NCI-H524 treated with DMSO at 0.1 percent for 48 hours (cell line): ENCODE results near the gene FUNDC2.

Experiments used
- DNase-seq: peaks from one replicate; lab custom pipeline; 2025; lab: John Stamatoyannopoulos, UW

FUNDC2 gene

DNA sequence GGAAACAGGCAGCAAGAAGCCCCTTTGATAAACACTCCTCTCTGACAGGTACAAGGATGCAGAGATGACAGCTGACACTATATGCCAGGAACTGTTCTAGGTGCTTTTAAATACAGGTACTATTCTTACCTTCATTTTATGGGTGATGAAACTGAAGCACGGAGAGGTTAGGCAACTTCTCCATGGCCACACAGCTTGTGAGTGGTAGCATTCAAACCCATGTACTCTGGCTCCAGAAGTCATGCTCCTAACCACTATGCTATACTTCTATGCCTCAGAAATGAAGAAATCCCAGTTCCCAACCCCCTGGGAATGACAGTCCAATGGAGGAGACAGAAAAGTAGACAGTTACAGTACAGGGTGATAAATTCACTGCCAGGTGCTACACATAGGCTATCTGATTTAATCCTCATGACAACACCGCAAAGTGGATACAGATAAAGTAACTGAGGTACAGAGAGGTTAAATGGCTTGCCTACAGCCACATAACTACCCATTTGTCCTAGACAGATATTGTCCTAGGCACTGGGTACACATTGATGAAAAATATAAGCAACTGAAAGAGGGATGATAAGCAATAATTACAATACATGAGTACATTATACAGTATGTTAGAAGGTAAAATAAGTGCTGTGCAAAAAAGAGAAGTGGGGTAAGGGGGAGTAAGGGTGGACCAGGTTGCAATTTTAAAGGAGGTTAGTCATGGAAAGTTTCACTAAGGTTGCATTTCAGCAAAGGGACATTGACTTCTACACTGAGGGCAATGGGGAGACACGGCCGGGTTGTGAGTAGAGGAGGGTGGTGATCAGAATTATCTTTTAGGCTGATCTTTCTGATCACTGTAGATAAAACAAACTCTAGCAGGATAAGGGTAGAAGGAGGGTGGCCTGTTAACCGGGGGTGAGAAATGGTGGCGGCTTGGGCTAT, 2.5 kb upstream of the FUNDC2 start:
- no peak for DNase-seq

DNA sequence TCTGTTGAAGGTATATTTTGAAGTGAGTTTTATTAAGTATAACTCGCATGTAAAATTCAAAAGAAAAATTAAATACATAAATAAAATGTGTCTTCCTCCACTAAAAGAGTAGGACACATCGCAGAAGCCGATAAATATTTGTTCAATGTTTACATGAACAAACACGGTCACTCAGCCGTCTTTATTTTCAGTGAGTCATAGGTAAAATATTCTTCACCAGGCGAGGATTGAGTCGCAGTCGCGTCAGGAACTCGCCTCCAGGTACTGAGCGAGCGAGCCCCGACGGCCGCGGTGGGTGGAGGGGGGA, 271 bp upstream of the FUNDC2 start:
- DNase-seq = no peak

- no peak for DNase-seq
Measured at GRCh38 chrX:155027509-155028066, 944 bp downstream of the FUNDC2 start.

- DNase-seq = no peak
Measured at GRCh38 chrX:155028129-155028528, 1.5 kb downstream of the FUNDC2 start.

DNA sequence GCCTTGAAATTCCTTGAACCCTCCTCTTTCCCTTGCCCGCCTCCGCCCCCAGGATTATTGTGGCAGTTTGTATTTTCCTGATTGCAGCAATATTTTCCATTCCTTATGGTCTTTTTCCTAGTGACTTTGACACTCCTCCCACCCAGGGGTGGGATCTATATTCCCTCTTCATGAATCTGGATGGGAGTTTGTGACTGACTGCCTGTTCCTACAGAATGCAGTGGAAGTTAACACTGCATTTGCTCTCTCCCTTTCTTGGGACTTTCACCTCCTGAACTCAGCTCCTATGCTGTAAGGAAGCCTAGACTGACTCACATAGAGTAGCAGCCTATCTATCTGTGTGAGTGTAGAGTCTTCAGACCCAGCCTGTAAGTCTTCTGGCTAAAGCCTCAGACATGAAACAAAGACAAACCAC, 2.2 kb downstream of the FUNDC2 start:
- no peak for DNase-seq

DNA sequence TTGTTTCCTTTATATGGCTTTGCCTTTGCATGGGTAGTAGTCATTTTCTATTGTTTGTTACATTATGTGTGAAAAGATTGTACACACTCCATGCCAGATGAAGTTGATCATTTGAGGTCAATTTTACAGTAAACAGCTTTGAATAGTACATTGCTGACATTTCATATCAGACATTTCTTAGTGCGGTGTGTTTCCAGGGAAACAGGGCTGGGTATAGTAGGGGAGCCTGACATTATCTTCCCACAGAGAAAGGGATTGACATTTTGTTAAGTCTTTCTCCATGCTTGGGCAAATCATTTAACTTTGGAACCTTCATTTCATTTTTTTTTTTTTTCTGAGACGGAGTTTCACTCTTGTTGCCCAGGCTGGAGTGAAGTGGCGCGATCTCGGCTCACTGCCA, 5.0 kb downstream of the FUNDC2 start:
- DNase-seq = no peak

- no peak for DNase-seq
Measured at GRCh38 chrX:155035688-155036087, 9.0 kb downstream of the FUNDC2 start.

DNA sequence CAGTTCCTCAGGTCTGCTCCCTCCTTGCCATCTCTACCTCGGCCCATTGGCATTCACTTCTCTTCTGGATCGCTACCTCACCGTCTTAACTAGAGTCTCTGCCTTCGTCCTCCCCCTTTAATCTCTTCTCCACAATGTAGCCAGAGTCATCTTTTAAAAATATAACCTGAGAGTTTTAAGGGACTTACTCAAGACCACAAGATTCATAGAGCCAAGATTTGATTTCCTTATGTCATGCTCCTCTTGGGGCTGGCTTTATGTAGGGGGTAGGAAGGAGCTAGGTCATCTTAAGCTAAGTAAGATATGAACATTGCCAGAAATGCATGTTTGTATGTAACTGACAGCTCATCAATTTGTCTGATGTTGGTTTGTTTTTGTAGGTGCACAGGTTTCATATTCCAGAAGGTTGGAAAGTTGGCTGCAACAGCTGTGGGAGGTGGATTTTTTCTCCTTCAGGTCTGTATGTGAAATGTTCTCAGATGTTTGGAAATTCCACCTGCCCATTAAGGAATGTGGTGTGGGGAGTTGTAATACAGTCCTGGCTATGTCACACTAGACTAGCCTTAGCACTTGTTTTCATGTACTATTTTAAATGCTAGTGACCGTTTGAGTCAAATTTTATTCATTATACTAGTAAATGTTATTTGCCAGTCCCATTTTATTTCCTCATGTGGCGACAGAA, 19.6 kb downstream of the FUNDC2 start:
- DNase-seq = no peak

DNA sequence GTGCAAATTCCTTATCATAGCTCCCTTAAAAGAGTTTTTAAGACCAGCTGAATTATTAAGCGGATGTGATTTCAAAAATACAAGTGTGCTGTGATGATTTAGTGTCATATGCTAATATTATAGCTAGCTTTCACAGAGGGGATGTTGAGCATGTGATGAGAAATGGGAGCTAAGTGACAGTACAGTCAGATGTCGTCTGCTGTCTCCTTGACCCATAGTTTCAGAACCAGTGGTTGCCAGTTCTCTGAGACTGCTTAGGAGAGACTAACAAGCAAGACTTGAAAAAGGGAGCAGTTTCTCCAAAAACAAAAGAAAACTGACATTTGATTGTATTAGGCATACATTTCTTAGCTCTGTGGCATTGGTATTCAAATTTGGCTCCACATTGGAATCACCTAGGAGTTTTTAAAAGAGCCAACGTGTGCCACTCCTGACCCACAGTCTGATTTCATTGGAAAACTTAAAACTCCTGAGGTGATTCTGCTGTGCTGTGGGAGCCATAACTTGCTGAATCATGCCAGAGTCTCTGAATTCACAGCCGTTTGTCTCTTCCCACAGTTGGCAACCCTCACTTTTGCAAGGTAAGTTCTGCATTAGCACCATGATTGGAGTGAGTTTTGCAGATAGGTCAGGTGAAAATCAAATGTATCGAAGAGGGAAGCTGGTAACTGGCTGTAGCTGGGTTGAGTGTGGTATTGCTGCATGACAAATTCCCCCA, 20.3 kb downstream of the FUNDC2 start:
- no peak for DNase-seq

DNA sequence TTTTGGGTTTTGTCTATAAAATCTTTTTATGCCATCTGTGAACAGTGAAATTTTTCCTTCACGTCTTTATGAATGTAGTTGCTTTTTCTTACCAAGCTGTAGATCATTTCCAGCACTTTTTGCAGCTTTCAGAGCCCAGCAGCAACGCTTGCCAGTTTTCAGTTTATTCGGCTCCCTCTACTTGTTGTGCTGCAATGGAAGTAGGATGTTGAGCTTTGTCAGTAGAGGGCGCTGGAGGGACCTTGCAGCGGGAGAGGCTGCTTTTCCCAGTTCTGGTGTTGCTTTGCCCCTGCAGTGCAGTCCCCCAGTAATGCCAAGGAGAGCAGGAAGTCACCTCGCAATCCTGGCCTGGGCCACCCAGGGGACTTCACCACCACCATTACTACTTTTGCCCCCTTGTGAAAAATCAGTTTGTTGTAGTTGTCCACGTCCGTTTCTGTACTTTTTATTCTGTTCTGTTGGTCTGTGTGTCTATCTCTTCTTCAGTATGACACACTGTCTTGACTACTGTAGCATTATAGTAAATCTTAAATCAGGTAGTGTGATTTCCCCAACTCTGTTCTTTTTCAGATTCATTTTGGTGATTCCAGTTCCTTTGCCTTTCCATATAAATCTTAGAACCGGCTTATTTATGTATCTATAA, 22.5 kb downstream of the FUNDC2 start:
- no peak for DNase-seq

- DNase-seq = no peak
Measured at GRCh38 chrX:155052738-155053498, 26.3 kb downstream of the FUNDC2 start.

DNA sequence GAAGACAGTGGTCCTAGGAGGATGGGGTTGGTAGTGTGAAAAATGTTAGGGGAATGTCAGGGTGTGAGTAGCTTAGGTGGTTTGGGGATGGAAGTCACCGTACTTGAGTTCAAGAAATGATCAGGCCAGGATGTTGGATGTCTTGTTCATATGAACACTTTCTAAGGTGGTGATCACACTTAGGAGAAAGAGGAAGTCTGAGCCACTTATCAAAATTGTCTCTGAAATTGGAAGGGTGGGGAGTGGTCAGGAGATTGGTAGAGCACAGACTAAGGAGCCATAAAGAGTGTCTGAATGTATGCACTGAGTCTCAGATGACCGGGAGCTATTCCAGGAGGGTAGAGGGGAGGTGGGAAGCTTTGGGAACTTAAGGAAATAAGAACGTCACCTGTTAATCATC, 27.0 kb downstream of the FUNDC2 start:
- DNase-seq = no peak

DNA sequence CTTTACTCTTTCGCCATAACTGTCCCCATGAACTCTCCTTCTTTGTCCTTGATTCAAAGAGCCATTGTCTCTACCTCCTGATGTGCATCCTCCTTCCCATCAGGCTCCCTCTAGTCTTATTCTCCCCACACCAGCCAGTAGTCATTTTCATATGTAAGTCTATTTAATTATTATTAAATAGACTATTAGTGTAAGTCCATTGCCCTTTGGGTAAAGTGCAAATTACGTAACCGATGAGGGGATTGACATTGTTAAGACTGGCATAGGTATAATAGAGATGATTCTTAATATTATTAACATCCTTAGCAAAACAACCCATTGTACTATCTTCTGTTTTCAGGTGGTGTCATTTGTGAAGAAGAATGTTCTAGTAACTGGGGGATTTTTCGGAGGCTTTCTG, 27.6 kb downstream of the FUNDC2 start:
- no peak for DNase-seq

GRCh38 chrX:155055494-155055893, 28.9 kb downstream of the FUNDC2 start:
- no peak for DNase-seq

GRCh38 chrX:155056471-155056870, 29.8 kb downstream of the FUNDC2 start:
- DNase-seq = no peak

DNA sequence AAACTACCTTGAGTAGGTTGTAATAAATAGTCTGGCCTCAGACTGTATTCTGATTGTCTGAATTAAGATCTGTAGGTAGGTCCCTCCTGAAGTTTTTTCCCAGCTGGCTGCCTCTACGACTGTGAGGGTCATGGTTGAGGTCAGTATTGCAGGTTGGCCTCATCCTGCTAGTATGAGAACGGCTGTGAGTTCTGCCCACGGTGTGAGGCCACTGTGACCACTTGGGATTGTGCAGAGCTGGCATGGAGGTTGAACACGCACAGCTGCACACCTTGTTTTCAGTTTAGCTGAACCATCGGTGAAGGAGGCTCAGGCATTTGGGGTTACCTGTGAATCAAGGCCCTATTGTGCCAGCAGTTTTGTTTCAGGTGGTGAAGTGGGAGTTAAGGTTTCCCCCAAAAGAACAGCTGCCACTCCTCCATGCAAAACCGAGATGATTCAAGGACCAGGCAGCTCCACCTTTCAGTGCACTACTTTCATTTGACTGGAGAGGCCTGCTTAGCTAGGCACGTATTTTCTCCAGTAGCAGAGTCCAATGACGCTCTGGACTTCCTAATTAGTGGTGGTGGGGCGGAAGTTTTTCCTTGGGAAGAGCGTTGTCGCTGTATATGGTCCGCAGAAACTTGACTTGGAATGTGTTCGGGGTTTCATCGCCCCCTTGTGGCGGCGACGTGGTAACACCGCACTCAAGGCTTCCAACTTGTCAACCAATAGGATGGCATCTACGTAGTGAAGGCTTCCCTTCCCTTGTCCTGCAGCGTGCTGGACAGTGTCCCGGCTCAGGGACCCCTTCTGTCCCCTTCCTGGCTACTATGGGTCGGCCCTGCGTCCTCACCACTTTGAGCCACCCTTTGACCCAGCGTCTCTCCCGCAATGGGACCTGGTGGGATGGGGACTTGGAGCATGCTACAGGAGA, 30.5 kb downstream of the FUNDC2 start:
- DNase-seq = no peak

GRCh38 chrX:155061760-155062159, 35.1 kb downstream of the FUNDC2 start:
- no peak for DNase-seq

GRCh38 chrX:155065035-155065734, 38.5 kb downstream of the FUNDC2 start:
- no peak for DNase-seq

- no peak for DNase-seq
Measured at GRCh38 chrX:155068165-155068564, 41.5 kb downstream of the FUNDC2 start.

- no peak for DNase-seq
Measured at GRCh38 chrX:155069414-155069813, 42.8 kb downstream of the FUNDC2 start.
